ENCODE data around the gene MLIP.
"Not testable (repeated sequence)": the region's sequence is repeated elsewhere in the genome, so short reads cannot be mapped to it uniquely, and the experiment has no call there.

MLIP gene

GRCh38 chr6:54111341-54112045 lies at the start of gene MLIP:
MLIP (plus strand) TSS chr6:54111443; CDS start chr6:54111480, 37 bp downstream.
- DNase-seq (ENCODE audit: low spot score), result no peak

GRCh38 chr6:54063228-54063539 lies 48.1 kb upstream of the MLIP start:
- no peak for DNase-seq (ENCODE audit: low spot score)

GRCh38 chr6:54068694-54069093 lies 42.5 kb upstream of the MLIP start:
- no peak for DNase-seq (ENCODE audit: low spot score)

GRCh38 chr6:54070025-54070424 lies 41.2 kb upstream of the MLIP start:
- no peak for DNase-seq (ENCODE audit: low spot score)

- DNase-seq (ENCODE audit: low spot score), result no peak
Observed at GRCh38 chr6:54071821-54072340, 39.4 kb upstream of the MLIP start.

- no peak for DNase-seq (ENCODE audit: low spot score)
Observed at GRCh38 chr6:54072635-54073313, 38.5 kb upstream of the MLIP start.

GRCh38 chr6:54073487-54073886 lies 37.8 kb upstream of the MLIP start:
- no peak for DNase-seq (ENCODE audit: low spot score)

- DNase-seq (ENCODE audit: low spot score), result no peak
Observed at GRCh38 chr6:54074109-54074508, 37.1 kb upstream of the MLIP start.

GRCh38 chr6:54074578-54075195 lies 36.6 kb upstream of the MLIP start:
- no peak for DNase-seq (ENCODE audit: low spot score)

GRCh38 chr6:54076159-54076789 lies 35.0 kb upstream of the MLIP start:
- DNase-seq (ENCODE audit: low spot score), result no peak

- not testable (repeated sequence) for DNase-seq (ENCODE audit: low spot score)
Observed at GRCh38 chr6:54081499-54081898, 29.7 kb upstream of the MLIP start.

GRCh38 chr6:54083287-54083686 lies 28.0 kb upstream of the MLIP start:
- no peak for DNase-seq (ENCODE audit: low spot score)

- DNase-seq (ENCODE audit: low spot score), result no peak
Observed at GRCh38 chr6:54084231-54084630, 27.0 kb upstream of the MLIP start.

GRCh38 chr6:54085047-54085446 lies 26.2 kb upstream of the MLIP start:
- DNase-seq (ENCODE audit: low spot score), result no peak

- DNase-seq (ENCODE audit: low spot score), result no peak
Observed at GRCh38 chr6:54085541-54085940, 25.7 kb upstream of the MLIP start.

- DNase-seq (ENCODE audit: low spot score), result no peak
Observed at GRCh38 chr6:54086439-54086838, 24.8 kb upstream of the MLIP start.

- no peak for DNase-seq (ENCODE audit: low spot score)
Observed at GRCh38 chr6:54087721-54088120, 23.5 kb upstream of the MLIP start.

GRCh38 chr6:54093326-54093948 lies 17.8 kb upstream of the MLIP start:
- DNase-seq (ENCODE audit: low spot score), result no peak

- DNase-seq (ENCODE audit: low spot score), result no peak
Observed at GRCh38 chr6:54094293-54094692, 16.9 kb upstream of the MLIP start.

GRCh38 chr6:54094786-54095185 lies 16.5 kb upstream of the MLIP start:
- no peak for DNase-seq (ENCODE audit: low spot score)

GRCh38 chr6:54095723-54096122 lies 15.5 kb upstream of the MLIP start:
- no peak for DNase-seq (ENCODE audit: low spot score)

- DNase-seq (ENCODE audit: low spot score), result no peak
Observed at GRCh38 chr6:54096811-54097210, 14.4 kb upstream of the MLIP start.
